Measurements from ENCODE around the gene PLA2G15.

GRCh38 chr16:68246666-68247065 lies 1.5 kb downstream of the PLA2G15 start:
- TF ChIP-seq POLR2AphosphoS5 (IDR thresholded peaks at IDR 0.05; ENCODE audit: low read depth, low read length) (no peak), EP300 (IDR thresholded peaks at IDR 0.05; ENCODE audit: borderline replicate concordance in 1 of 2, low read depth in 1 of 2, low read length in 1 of 2) (no peak), TAF1 (IDR thresholded peaks at IDR 0.05; ENCODE audit: borderline replicate concordance, low read depth, low read length) (no peak), FOSL2 (IDR thresholded peaks at IDR 0.05; ENCODE audit: borderline replicate concordance, low read depth) (no peak), FOXM1 (IDR thresholded peaks at IDR 0.05; ENCODE audit: low read depth) (no peak), SMC3 (IDR thresholded peaks at IDR 0.05; ENCODE audit: low read depth, low read length) (no peak)
- TF ChIP-seq, protein P1, sequence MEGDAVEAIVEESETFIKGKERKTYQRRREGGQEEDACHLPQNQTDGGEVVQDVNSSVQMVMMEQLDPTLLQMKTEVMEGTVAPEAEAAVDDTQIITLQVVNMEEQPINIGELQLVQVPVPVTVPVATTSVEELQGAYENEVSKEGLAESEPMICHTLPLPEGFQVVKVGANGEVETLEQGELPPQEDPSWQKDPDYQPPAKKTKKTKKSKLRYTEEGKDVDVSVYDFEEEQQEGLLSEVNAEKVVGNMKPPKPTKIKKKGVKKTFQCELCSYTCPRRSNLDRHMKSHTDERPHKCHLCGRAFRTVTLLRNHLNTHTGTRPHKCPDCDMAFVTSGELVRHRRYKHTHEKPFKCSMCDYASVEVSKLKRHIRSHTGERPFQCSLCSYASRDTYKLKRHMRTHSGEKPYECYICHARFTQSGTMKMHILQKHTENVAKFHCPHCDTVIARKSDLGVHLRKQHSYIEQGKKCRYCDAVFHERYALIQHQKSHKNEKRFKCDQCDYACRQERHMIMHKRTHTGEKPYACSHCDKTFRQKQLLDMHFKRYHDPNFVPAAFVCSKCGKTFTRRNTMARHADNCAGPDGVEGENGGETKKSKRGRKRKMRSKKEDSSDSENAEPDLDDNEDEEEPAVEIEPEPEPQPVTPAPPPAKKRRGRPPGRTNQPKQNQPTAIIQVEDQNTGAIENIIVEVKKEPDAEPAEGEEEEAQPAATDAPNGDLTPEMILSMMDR (IDR thresholded peaks at IDR 0.05) = no peak
